Jurkat, Clone E6-1 (cell line): ENCODE measurements around the gene SPHK2.
A peak's percentile ranks its signal among the peaks of the same experiment; 100 is the strongest.
"Not testable (repeated sequence)": the region's sequence is repeated elsewhere in the genome, so short reads cannot be mapped to it uniquely, and the experiment has no call there.

Experiments used
- DNase-seq: peaks from one replicate; pipeline ENCODE4 v3.0.0-alpha.2; 2011; ENCODE audit warnings: low read depth, low spot score
- H3K4me3 ChIP-seq: 2 replicates; pipeline ENCODE4 v1.5.1; 2011; ENCODE audit warnings: mild to moderate bottlenecking, low read length, control low read depth, moderate library complexity

The SPHK2 gene

DNA sequence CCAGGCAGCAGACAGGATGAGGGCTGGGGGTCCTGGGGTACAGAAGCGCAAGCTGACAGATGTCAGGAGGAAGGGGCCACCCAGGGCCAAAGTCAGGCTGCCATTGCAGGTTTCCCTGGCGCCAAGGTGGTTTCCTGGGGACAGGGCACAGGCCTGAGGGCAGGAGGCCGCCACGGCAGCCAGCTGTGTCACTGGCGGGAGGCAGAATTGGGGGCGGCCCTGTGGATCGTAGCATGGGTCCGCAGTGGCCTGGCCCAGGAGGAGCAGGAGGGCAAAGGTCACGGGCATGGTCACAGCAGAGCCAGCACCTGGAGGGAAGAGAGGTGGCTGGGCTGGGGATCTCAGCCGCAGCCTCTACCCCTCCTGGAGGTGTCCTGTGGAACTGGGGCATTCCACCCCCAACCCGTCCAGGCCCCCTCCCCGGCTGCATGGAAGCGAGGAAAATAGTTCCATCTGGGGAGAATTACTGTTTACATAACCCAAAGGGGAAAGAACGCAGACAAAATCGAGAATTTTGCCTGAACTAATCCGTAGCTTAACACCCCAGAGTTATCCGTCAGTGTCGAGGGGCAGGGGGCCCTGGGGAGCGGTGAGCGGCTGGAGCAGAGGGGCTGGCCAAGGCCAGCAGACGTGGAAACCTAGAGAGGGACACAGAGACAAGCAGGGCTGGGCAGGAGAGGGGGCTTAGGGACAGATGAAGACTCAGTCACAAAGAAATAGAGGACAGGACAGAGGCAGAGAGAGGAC, 51.6 kb downstream of the SPHK2 start:
- H3K4me3 ChIP-seq = no peak overlapping the region
- DNase-seq = no peak

DNA sequence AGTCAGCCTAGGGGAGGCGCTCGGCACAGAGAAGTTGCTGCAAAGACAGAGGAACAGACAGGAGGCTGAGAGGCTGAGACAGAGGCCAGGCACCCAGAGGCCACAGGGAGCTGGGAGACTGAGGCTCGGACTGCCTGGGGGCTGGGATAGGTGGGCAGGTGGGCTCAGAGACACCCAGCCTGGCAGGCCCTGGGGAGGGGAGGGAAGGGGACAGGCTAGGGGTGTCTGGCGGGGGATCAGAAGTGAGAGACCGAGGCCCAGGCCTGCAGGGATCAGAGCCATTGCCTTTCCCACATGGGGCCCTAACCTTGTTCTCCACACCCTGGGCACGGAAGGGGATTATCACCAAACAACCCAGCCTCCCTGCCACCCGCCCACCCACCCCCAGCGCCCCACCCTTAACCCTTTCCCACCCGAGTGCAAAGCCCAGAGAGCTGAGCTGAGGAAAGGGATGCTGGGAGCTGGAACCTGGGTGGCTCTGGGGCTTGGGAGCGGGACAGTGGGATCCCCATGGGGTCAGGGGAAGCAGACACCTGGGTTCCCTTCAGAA, 52.2 kb downstream of the SPHK2 start:
- no peak for DNase-seq
- H3K4me3 ChIP-seq = no peak overlapping the region

DNA sequence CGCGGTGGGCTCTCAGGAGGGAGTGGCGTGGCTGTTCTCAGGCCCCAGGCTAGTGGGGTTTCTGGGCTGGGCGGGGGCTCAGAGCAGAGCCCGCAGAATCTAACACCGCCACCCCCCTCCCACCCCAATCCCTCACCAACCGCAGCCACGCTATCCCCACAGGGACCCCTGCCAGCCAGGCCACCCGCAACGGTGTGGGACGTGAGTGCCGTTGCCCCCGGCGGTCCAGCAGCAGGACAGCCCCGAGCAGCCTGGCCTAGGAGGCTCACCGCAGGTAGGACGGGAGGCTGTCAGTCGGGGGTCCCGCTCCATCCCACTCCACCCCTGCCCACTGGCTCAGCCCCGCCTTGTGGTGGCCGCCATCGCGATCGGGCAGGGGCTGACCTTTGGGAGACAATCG, 53.7 kb downstream of the SPHK2 start, which contains the start of gene NTN5:
Gene NTN5, minus strand, starts transcription at position 24 of the 400 bp plus-strand sequence. CDS start 2,031 bp downstream, outside the sequence.
- DNase-seq = no peak
- H3K4me3 ChIP-seq = no peak within 1 kb of the TSS

DNA sequence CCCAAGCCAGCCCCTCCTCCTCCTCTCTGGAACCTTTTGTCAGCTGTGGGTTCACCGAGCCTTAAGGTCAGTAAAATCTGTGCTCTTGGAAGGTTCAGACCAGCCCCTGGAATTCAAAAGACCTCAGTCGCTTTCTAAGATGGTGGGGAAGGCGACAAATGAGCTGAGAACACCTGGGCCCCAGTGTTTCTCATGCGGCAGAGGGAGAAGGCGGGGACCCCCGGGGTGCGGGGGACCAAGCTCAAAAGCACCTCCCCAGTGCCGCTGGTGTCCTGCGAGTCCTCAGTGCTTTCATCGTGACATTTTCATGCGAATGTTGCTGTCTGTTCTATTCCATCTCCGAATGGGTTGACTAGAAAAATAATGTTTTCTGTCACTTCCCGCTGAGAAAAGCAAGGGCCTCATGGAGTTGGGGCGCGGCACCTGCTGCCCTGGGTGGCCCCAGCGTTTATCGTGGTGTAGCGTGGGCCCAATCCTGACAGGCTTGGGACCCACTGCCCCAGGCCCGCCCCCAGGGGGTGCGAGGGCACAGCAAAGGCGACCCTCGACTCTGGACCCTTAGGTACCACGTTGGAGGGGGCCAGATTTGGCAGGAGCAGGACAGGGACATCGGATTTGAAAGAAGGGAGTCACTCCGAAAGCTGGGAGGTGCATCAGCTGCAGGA, 54.3 kb downstream of the SPHK2 start:
- no peak overlapping the region for H3K4me3 ChIP-seq
- DNase-seq = no peak

DNA sequence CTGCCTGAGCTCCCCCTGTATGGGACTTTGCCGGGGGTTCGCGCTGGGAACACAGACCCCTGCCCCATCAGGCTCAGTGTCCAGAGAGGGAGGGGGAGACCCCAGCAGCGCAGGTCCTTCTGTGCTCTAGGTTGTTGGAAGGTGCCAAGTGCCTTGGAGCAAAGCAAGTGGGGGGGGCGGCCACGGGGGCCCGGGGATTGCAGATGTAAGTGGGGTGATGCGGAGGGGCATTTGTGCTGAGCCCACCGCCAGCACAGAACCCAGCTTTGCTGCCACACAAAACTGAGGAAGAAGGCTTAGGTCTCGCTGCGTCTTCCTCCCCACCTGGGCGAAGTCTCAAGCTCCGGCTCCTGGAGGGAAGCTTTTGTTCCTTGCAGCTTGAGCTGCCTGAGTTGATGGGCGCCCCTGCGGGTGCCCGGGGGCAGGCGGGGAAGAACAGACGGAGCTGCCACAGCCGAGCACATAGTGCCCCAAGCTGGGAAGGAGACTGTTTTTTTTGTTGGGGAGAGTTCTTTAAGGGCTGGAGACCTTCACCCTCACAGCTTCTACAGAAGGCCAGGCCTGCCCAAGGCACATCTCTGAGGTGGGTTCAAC, 55.0 kb downstream of the SPHK2 start:
- no peak for DNase-seq
- H3K4me3 ChIP-seq = no peak overlapping the region

DNA sequence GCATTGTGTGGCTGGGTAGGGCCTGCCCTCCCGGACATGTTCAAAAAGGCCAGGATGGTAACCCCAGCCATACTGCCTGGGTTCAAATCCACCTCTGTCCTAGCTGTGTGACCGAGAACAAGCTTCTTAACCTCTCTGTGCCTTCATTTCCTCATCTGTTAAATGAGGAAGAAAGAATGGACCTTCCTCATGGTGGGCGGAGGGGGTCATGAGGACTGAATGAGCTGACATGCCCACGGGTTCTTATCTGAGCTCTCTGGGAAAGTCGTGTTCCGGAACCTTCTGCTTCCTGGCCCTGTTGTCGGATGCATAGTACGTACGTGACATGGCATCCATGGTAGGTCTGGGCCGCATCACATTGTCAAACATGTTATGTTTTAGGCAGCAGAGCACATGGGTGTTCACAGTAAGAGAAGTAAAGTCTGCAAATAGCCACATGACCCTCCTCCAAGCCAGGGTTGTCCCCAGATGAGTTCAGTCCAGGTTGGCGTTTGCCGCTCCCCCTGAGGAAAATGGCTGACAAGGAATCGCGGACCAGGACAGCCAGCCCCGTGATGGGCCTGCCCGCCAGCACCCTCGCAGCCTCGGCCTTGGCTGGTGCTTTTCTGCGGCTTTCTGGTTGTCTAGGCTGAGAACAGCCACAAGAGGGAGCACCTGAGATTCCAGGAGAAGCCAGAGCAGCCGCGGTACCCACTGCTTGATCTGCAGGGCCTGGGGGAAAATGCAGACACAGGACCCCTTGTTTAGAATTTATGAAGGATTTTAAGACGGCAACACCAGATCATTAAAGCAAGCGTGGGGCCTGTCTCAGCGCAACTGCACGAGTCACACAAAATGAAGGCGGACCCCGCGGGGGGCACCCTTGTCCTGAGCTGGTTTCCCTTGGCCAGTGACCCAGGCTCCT, 55.9 kb downstream of the SPHK2 start:
- DNase-seq = peak; percentile 67
- H3K4me3 ChIP-seq = no peak overlapping the region

DNA sequence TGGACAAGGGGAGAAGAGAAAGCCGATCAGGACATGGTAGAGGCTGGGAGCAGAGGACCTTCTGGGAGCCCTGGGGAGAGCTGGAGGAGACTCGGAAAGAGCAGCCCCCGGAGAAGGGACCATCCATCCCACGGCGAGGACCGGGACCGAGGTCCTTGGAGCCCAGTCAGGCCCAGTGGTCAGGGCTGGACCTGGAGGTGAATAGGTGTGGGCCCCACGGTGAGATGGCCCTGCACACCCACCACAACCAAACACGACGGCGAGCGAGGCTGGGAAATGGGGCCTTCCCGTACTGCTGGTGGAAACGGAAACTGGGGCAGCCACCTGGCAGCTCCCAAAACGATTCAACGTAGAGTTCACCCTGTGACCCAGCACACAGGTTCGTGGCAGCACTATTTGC, 57.2 kb downstream of the SPHK2 start:
- no peak overlapping the region for H3K4me3 ChIP-seq
- no peak for DNase-seq

DNA sequence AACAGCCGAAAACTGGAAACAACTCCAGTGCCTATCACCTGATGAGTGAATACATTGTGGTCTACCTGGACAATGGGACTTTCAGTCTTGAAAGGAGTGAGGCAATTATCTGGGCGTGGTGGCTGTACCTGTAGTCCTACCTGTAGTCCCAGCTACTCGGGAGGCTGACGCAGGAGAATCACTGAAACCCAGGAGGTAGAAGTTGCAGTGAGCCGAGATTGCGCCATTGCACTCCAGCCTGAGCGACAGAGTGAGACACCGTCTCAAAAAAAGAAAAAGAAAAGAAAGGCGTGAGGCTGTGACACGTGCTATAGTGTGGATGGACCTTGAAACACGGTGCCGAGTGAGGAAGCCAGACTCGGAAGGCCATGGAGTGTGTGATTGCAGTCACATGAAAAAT, 57.6 kb downstream of the SPHK2 start:
- no peak overlapping the region for H3K4me3 ChIP-seq
- DNase-seq = no peak

DNA sequence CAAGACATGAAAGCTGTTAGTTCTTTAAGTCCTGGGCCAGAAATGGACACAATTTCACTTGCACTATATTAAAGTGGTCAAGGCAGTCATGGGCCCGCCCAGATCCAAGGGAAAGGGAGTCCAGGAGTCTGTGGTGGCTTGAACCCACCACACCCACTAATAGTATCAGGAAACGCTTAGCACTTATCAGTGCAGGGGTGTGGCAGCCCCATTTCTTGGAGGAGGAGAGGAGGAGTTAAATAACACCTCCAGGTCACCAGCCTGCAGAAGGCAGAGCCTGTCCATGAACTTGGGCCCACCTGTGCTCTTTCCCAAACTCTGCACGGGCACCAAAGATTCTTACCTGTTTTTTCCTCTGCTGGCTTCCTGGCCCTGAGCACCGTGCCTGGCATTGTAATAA, 58.9 kb downstream of the SPHK2 start:
- H3K4me3 ChIP-seq = no peak overlapping the region
- DNase-seq = no peak

DNA sequence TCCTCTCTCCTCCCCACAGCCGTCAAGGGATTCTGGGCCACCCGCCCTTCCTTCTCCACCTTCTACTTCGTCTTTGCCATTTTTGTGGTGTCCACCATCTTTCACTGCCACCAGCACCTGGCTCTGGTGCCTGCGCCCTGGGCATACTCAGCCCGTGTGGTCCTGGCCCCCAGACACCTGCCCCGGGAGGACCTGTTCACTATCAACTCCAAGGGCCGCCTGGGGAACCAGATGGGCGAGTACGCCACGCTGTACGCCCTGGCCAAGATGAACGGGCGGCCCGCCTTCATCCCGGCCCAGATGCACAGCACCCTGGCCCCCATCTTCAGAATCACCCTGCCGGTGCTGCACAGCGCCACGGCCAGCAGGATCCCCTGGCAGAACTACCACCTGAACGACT, 60.7 kb downstream of the SPHK2 start:
- DNase-seq, H3K4me3 ChIP-seq: not testable (repeated sequence)
